KOPT-K1 (cell line): ENCODE data around the gene CCDC107.

Experiments
- H3K27ac ChIP-seq: fragments of 200-600 bp; sonication (generic); 2 replicates; pipeline ENCODE4 v1.5.1; 2016; ENCODE audit warnings: antibody characterized with exemption, mild to moderate bottlenecking, low read depth, low read length; ENCODE audit not compliant: poor library complexity, severe bottlenecking
- H3K36me3 ChIP-seq: fragments of 200-600 bp; sonication (generic); 2 replicates; pipeline ENCODE4 v1.5.1; 2017; ENCODE audit warnings: antibody characterized with exemption, mild to moderate bottlenecking, low read length, moderate library complexity; ENCODE audit not compliant: insufficient read depth
- H3K9me3 ChIP-seq: fragments of 200-600 bp; sonication (generic); 2 replicates; pipeline ENCODE4 v1.5.1; 2017; ENCODE audit warnings: antibody characterized with exemption, low read length, mild to moderate bottlenecking; ENCODE audit not compliant: insufficient read depth, poor library complexity, severe bottlenecking

Gene CCDC107

DNA sequence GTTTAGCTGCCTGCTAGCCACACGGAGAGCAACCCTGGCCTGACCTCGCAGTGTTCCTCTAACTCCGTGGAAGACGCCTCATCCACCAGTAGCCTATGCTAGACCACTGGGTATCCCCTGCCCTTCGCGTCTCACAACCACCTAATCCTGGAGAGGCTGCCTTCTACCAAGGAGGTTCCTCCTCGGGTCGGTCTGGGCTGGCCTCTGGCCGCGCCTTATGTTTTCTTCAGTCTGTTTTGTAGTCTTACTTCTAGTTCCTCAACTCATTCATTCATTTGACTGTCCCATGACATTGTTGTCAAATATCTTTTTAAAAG lies 33.2 kb downstream of the CCDC107 start:
- Histone ChIP-seq H3K9me3 (no peaks in the 10 kb centered on the region), H3K36me3 (peaks cover 8% of the 10 kb centered on the region), H3K27ac (peak overlapping the region; percentile 66)

GRCh38 chr9:35691757-35692301 lies 33.7 kb downstream of the CCDC107 start:
- no peak overlapping the region for H3K27ac ChIP-seq
- no peaks in the 10 kb centered on the region for H3K9me3 ChIP-seq
- H3K36me3 ChIP-seq, result peaks cover 13% of the 10 kb centered on the region

GRCh38 chr9:35695943-35696401 lies 37.9 kb downstream of the CCDC107 start:
- H3K9me3 ChIP-seq, result no peaks in the 10 kb centered on the region
- H3K36me3 ChIP-seq, result peaks cover 55% of the 10 kb centered on the region
- no peak overlapping the region for H3K27ac ChIP-seq

- H3K9me3 ChIP-seq, result no peaks in the 10 kb centered on the region
- peaks cover 62% of the 10 kb centered on the region for H3K36me3 ChIP-seq
- H3K27ac ChIP-seq, result no peak overlapping the region
These were observed 38.6 kb downstream of the CCDC107 start for GRCh38 chr9:35696520-35697215.

DNA sequence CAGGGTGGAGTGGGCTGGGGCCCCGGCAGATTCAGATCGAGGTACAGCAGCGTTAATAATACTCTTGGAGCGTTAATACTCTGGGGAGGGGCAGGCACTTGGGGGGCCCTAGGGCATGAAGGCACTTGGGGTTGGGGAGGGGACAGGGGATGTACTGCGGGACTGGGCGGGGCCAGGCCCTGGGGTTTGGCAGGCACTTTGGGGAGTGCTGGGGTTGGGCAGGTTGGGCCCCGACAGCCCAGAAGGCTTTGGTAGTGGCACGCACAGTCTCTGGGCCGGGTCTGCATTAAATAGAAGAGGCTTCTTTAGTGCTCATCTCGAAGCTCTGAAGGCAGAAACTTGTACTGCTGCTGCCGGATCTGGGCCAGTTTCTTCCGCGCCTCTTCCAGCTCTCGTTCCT lies 39.4 kb downstream of the CCDC107 start:
- Histone ChIP-seq H3K27ac (no peak overlapping the region), H3K9me3 (no peaks in the 10 kb centered on the region), H3K36me3 (peaks cover 70% of the 10 kb centered on the region)

GRCh38 chr9:35698231-35698630 lies 40.1 kb downstream of the CCDC107 start:
- Histone ChIP-seq H3K9me3 (no peaks in the 10 kb centered on the region), H3K36me3 (peaks cover 78% of the 10 kb centered on the region), H3K27ac (no peak overlapping the region)

DNA sequence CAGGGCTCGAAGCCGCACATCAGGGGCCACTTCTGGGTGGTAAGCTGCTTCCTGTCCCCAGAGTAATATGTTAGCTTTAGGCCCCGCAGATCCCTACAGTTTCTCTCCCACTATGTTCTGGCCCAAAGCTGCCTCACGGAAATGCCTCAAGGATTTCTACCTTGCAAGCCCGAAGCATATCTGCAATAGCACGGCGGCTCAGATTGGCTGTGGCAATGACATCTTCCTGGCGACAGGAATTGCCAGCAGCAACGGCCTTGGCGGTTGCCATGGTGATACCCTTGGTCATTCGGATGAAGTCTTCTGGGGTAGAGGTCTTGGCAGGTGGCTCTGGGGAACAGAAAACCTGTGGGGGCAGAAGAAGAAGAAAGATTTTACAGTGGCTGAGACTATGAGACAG lies 41.9 kb downstream of the CCDC107 start:
- Histone ChIP-seq H3K9me3 (no peaks in the 10 kb centered on the region), H3K27ac (no peak overlapping the region), H3K36me3 (peaks cover 96% of the 10 kb centered on the region)

DNA sequence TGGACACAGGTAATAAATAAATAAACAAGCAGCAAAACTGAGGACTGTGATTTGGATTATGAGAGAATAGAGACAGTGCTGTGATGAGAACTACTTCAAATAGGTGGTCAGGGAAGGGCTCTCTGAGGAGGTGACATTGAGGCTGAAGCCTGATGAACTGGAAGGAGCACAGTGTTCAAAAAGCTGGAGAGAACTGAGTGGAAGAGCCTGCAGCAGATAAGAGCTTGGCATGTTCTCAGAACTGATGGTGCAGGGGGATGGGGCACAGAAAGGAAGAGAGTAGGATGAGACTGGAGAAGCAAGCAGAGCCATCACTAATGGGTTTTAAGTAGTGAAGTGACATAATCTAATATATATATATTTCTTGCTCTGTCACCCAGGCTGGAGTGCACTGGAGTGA lies 42.9 kb downstream of the CCDC107 start:
- Histone ChIP-seq H3K36me3 (peaks cover 100% of the 10 kb centered on the region), H3K9me3 (no peaks in the 10 kb centered on the region), H3K27ac (no peak overlapping the region)

- H3K27ac ChIP-seq, result no peak overlapping the region
- H3K36me3 ChIP-seq, result peaks cover 100% of the 10 kb centered on the region
These were observed 44.6 kb downstream of the CCDC107 start for GRCh38 chr9:35702696-35703095.

DNA sequence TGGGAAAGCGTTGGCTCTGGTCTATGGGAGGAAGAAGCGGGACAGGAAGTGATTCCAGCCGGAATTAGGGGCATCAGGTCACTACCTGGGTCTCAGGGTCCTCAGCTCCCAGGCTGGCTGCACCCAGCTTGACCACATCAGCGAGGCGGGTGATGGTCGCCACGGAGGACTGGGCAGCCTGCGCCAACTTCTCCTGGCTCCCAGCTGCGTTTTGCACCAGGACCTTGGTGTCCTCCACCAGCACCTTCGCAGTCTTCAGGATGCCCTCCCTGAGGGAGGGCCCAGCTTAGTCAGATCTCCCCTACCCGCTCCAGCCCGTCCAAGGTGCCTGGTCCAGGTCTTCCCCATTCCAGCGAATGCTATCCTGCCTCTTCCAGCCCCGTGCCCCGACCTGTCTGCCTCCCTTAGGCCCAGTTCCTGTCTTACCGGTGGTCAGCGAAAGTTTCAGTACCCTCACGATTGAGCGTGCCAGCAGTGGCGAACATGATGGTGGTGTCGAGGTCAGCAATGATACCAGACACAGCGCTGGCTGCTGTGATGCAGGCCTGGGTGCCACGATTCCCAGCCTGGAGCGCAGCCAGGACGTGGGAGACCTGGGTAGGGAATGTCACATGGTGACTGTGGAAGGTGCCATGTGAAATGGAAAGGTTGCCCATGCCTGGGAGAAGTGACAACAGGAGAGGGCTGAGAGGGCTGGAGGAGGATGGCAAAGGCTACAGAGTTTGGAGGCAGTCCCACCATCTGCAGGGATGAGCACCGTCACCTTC lies 46.0 kb downstream of the CCDC107 start:
- H3K27ac ChIP-seq, result no peak overlapping the region
- H3K36me3 ChIP-seq, result peaks cover 100% of the 10 kb centered on the region
- no peaks in the 10 kb centered on the region for H3K9me3 ChIP-seq

More at GRCh38 chr9:35702696-35703095, 44.6 kb downstream of the CCDC107 start:
- no peaks in the 10 kb centered on the region for H3K9me3 ChIP-seq

GRCh38 chr9:35705372-35705771 lies 47.3 kb downstream of the CCDC107 start:
- H3K27ac ChIP-seq, result no peak overlapping the region
- no peaks in the 10 kb centered on the region for H3K9me3 ChIP-seq
- peaks cover 97% of the 10 kb centered on the region for H3K36me3 ChIP-seq

GRCh38 chr9:35705836-35706430 lies 47.8 kb downstream of the CCDC107 start:
- Histone ChIP-seq H3K27ac (no peak overlapping the region), H3K9me3 (no peaks in the 10 kb centered on the region), H3K36me3 (peaks cover 97% of the 10 kb centered on the region)

GRCh38 chr9:35706951-35707350 lies 48.9 kb downstream of the CCDC107 start:
- no peak overlapping the region for H3K27ac ChIP-seq
- no peaks in the 10 kb centered on the region for H3K9me3 ChIP-seq
- H3K36me3 ChIP-seq, result peaks cover 97% of the 10 kb centered on the region

DNA sequence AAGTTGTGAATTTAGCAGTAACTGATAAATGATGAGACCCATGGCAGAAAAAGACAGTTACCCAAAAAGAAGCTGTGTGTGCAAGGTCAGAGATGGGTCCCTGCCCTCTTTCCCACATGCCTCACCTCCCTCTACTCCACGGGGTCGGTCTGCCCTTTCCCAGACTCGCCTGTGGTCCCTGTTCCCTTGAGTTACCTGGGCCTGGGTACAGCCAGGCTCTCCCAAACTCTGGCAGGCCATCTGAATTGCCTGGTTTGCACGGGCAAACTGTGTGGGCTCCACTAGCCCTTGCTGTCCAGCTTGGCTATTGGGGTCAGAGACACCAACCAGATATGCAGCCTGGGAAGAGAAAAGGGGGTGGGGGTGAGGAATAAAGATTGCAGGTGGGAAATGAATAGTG lies 50.1 kb downstream of the CCDC107 start:
- H3K36me3 ChIP-seq, result peaks cover 97% of the 10 kb centered on the region
- H3K27ac ChIP-seq, result no peak overlapping the region
- H3K9me3 ChIP-seq, result no peaks in the 10 kb centered on the region

GRCh38 chr9:35710818-35711500 lies 52.9 kb downstream of the CCDC107 start:
- Histone ChIP-seq H3K9me3 (no peaks in the 10 kb centered on the region), H3K27ac (no peak overlapping the region), H3K36me3 (peaks cover 97% of the 10 kb centered on the region)
